Adrenal gland (tissue), 5 donors: ENCODE data around the gene RYR2.

Experiments
- POLR2A ChIP-seq, 2 donors: fragments of 450-650 bp; IDR thresholded peaks; one replicate each; pipeline ENCODE4 v1.6.1; 2017; ENCODE audit warnings: antibody characterized with exemption in 2 of 2, mild to moderate bottlenecking in 2 of 2, moderate library complexity in 1 of 2
- TF ChIP-seq, protein P1 (sequence below), 6 experiments: fragments of 450-650 bp in 4 of 6; fragments of 200-600 bp in 2 of 6; sonication (generic) in 1 of 6; IDR thresholded peaks; 1 replicate in 5 of 6; 2 replicates in 1 of 6; pipeline versions ENCODE4 v1.5.1 to v1.8.0; 2016 to 2021; ENCODE audit warnings: antibody characterized with exemption in 6 of 6, mild to moderate bottlenecking in 2 of 6, moderate library complexity in 1 of 6
- donor health status: DM: no; HTN: no; CAD: no.

- TF ChIP-seq, protein P1, sequence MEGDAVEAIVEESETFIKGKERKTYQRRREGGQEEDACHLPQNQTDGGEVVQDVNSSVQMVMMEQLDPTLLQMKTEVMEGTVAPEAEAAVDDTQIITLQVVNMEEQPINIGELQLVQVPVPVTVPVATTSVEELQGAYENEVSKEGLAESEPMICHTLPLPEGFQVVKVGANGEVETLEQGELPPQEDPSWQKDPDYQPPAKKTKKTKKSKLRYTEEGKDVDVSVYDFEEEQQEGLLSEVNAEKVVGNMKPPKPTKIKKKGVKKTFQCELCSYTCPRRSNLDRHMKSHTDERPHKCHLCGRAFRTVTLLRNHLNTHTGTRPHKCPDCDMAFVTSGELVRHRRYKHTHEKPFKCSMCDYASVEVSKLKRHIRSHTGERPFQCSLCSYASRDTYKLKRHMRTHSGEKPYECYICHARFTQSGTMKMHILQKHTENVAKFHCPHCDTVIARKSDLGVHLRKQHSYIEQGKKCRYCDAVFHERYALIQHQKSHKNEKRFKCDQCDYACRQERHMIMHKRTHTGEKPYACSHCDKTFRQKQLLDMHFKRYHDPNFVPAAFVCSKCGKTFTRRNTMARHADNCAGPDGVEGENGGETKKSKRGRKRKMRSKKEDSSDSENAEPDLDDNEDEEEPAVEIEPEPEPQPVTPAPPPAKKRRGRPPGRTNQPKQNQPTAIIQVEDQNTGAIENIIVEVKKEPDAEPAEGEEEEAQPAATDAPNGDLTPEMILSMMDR (IDR thresholded peaks at IDR 0.05) = no peak
- TF ChIP-seq POLR2A (IDR thresholded peaks at IDR 0.05) = no peak
These were observed 599.0 kb downstream of the RYR2 start for GRCh38 chr1:237640966-237641365.
